HL-60 (cell line): ENCODE measurements around the gene BCL2.
"Not testable (repeated sequence)": the region's sequence is repeated elsewhere in the genome, so short reads cannot be mapped to it uniquely, and the experiment has no call there.

Source experiments
- DNase-seq, 2 experiments: peaks; one replicate each; pipeline ENCODE4 v3.0.0-alpha.2; 2010 to 2020; ENCODE audit warnings: low read depth in 1 of 2, low spot score in 1 of 2
- H3K27ac ChIP-seq: fragments of 250-450 bp; sonication (Bioruptor Pico); replicated peaks from 2 replicates; pipeline ENCODE4 v1.5.1; 2020; ENCODE audit warnings: mild to moderate bottlenecking, moderate library complexity
- H3K27me3 ChIP-seq: fragments of 250-450 bp; sonication (Bioruptor Pico); 2 replicates; pipeline ENCODE4 v1.5.1; 2021; ENCODE audit warnings: mild to moderate bottlenecking, moderate library complexity; ENCODE audit not compliant: insufficient read depth, poor library complexity, severe bottlenecking
- H3K4me3 ChIP-seq: replicated peaks from 2 replicates; pipeline ENCODE4 v1.5.1; 2011; ENCODE audit warnings: mild to moderate bottlenecking, control low read depth, low read length; ENCODE audit not compliant: insufficient read depth
- CTCF ChIP-seq: IDR thresholded peaks from one replicate; pipeline ENCODE4 v1.5.1; 2011; ENCODE audit warnings: low read length, control low read depth, inconsistent platforms; ENCODE audit not compliant: insufficient read depth
- GABPA ChIP-seq: IDR thresholded peaks from 2 replicates; pipeline ENCODE4 v1.6.1; 2012; ENCODE audit warnings: low read depth
- POLR2AphosphoS5 ChIP-seq: IDR thresholded peaks from 2 replicates; pipeline ENCODE4 v1.6.1; 2012; ENCODE audit warnings: low read depth
- REST ChIP-seq: IDR thresholded peaks from 2 replicates; pipeline ENCODE4 v1.6.1; 2012; ENCODE audit warnings: low read depth; ENCODE audit not compliant: insufficient replicate concordance
- SPI1 ChIP-seq: IDR thresholded peaks from 2 replicates; pipeline ENCODE4 v1.6.1; 2012; ENCODE audit warnings: low read depth, mild to moderate bottlenecking, borderline replicate concordance

Gene BCL2

GRCh38 chr18:63191413-63191812 lies 128.2 kb downstream of the BCL2 start:
- no peak for DNase-seq
- no peak overlapping the region for H3K27ac ChIP-seq
- H3K4me3 ChIP-seq: no peak overlapping the region
- no peaks in the 10 kb centered on the region for H3K27me3 ChIP-seq
- TF ChIP-seq CTCF (no peak), REST (no peak), SPI1 (no peak), POLR2AphosphoS5 (no peak), GABPA (no peak)

GRCh38 chr18:63190838-63191237 lies 128.7 kb downstream of the BCL2 start:
- H3K4me3 ChIP-seq, H3K27me3 ChIP-seq, DNase-seq, H3K27ac ChIP-seq: not testable (repeated sequence)

GRCh38 chr18:63189817-63190216 lies 129.8 kb downstream of the BCL2 start:
- TF ChIP-seq GABPA (no peak), CTCF (no peak), REST (no peak), SPI1 (no peak), POLR2AphosphoS5 (no peak)
- Histone ChIP-seq H3K27ac (no peak overlapping the region), H3K27me3 (no peaks in the 10 kb centered on the region), H3K4me3 (no peak overlapping the region)
- no peak for DNase-seq

- Histone ChIP-seq H3K27ac (no peak overlapping the region), H3K27me3 (no peaks in the 10 kb centered on the region), H3K4me3 (no peak overlapping the region)
- DNase-seq: no peak
- TF ChIP-seq REST (no peak), GABPA (no peak), SPI1 (no peak), POLR2AphosphoS5 (no peak), CTCF (no peak)
Observed at GRCh38 chr18:63189041-63189440, 130.5 kb downstream of the BCL2 start.
